Activated CD8-positive, alpha-beta memory T cell treated with anti-CD3 and anti-CD28 coated beads, Interleukin-2, amount 50 U/mL, for 1 hour (primary cell): ENCODE results near the gene WEE1.
"Not testable (repeated sequence)": the region's sequence is repeated elsewhere in the genome, so short reads cannot be mapped to it uniquely, and the experiment has no call there.

Source experiments
- DNase-seq: peaks from one replicate; pipeline ENCODE4 v3.0.0-alpha.2; 2020; ENCODE audit errors: extremely low read depth

The WEE1 gene

DNA sequence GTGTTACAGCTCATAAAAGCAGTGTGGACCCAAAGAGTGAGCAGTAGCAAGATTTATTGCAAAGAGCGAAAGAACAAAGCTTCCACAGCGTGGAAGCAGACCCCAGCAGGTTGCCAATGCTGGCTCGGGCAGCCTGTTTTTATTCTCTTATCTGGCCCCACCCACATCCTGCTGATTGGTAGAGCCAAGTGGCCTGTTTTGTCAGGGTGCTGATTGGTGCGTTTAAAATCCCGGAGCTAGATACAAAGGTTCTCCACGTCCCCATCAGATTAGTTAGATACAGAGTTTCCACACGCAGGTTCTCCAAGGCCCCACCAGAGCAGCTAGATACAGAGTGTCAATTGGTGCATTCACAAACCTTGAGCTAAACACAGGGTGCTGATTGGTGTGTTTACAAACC lies 48.9 kb downstream of the WEE1 start:
- not testable (repeated sequence) for DNase-seq

GRCh38 chr11:9623053-9623452 lies 49.6 kb downstream of the WEE1 start:
- DNase-seq, result not testable (repeated sequence)

- DNase-seq, result no peak
Observed at GRCh38 chr11:9624448-9624847, 51.0 kb downstream of the WEE1 start.

DNA sequence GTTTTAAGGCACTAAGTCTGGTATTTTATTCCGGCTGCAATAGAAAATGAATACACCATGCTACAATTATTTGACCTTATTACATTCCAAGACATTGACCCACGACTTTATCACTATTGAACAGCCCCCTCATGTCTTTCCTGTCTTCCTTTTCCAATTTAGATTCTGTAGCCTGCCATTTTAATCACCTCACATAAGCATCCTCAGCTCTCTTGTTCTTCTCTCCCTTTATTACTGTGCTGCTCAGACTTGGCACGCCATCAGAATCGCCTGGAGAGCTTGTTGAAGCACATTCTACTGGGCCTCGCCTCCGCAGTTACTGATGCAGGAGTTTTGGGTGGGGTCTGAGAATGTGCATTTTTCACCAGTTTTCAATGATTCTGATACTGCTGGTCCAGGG lies 51.7 kb downstream of the WEE1 start:
- no peak for DNase-seq

DNA sequence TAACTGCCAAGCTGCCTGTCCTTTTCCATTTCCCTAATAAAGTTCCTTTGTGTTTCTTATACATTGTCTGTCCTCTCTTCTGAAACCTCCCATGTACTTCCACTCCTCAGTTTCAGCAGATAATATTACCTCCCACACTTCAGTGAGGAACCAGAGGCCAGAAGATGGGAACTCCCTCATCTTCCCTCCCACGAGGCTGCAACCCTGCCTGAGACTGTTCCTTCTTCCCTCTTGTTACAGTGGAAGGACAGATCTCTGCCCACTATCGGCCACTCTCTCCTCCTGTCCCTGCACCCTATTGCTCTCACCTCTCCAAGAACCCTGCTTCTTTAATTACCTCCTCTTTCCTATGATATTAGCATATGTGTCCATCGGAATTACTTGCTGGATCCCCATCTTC lies 52.3 kb downstream of the WEE1 start:
- DNase-seq, result no peak

DNA sequence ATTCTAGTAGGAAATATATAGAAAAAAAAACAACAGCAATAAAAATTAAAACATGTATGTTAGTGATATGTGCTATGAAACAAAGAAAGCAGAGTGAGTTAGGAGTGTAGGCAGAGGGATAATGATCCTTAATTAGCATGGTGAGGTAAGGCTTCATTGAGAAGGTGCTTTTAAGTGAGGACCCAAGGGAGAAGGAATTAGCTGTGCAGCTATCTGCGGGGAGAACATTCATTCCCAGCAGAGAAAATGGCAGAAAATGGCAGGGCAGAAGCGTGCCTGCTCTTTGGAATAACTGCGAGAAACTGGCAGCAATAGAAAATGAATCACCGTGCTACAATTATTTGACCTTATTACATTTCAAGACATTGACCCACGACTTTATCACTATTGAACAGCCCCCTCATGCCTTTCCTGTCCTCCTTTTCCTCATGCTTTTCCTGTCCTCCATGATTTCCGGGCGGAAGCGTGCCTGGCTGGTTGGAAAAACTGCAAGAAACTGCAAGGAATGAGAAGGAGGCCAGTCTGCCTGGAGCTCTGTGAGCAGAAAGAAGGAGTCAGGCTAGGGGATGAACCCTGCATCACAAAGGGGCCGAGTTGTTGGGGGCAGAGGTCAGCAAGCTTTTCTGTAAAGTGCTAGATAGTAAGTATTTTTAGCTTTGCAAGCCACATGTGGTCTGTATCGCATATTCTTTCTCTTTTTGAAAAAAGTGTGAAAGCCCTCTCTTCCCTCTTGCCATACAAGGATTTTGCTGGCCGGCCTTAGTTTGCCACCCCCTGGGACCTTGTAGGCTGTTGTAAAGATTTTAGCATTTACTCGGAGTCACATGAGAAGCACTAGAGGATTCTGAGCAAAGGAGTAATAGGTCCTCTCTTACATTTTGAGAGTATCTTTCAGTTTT lies 53.3 kb downstream of the WEE1 start:
- no peak for DNase-seq

DNA sequence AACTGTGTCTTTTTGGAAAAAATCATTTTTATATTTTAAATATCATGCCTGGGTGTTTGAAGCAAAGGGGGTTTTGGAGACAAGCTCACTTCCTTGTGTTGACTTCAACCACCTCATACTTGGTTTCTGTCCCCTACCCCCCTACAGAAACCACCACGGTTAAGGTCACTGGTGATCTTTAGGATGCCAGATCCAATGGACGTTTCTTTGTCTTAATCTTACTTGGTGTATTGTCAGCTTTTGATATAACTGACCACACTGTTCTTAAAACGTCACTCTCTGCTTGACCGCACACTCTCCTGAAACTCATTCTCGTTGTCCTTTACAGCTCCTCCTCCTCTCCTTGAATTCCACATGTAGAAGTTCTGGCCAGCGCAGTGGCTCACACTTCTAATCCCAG lies 55.6 kb downstream of the WEE1 start:
- no peak for DNase-seq

DNA sequence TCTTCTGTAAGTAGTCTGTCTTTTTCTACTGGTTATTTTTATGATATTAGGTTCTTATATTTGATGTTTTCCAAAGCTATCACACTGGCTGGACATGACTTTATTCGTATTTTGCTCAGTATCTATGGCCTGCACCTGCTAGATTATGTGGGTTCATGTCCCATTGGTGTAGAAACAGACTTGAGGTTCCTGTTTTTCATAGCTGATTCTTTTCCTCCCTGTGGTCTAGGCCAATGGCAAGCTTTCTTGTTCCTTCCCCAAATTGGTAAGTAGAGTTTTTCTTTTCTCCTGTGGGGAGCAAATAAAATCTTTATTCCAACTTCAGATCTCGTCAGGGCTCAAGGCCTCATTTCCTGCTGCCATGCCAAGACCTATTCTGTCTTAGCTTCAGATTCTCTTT lies 60.2 kb downstream of the WEE1 start:
- DNase-seq, result no peak

DNA sequence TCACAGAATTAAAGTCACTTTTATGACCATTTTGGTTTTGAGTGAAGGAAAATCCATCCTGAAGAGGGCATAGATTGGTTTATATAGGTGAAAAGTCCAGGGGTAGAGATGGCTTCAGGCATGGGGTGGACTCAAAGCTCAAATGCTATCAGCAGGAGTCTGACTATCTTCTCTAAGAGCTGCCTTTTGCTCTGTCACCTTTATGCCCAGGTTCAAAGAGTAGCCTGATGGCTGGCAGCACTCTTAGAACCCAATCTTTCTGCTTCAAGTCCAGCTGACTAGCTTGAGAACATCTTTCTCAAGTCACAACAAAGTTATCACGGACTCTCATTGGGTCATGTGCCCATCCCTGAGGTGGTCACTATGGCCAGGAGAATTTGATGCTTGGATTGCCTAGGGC lies 63.2 kb downstream of the WEE1 start:
- DNase-seq, result no peak

GRCh38 chr11:9639099-9639498 lies 65.6 kb downstream of the WEE1 start:
- DNase-seq, result no peak
